HEK293 (cell line): ENCODE data around the gene STIM2.

Experiments
- CTCF ChIA-PET: fragments of 350-600 bp; formaldehyde crosslinking; extraction: SDS; loops from one replicate; lab custom pipeline; 2021; ENCODE audit warnings: antibody characterized with exemption; lab: Yijun Ruan, JAX
- POLR2A ChIA-PET: fragments of 300-600 bp; formaldehyde crosslinking; extraction: SDS; loops from one replicate; lab custom pipeline; 2020; ENCODE audit warnings: antibody characterized with exemption, inconsistent platforms; lab: Yijun Ruan, JAX
- H3K27ac ChIP-seq: fragments of 200-500 bp; sonication (Bioruptor generic); 2 replicates; pipeline ENCODE4 v1.5.1; 2014; ENCODE audit warnings: low read depth, low read length, control low read depth, inconsistent platforms; ENCODE audit errors: extremely low read depth
- H3K36me3 ChIP-seq, 2 experiments: fragments of 200-500 bp in 1 of 2; sonication (Bioruptor generic) in 1 of 2; 1 replicate in 1 of 2; 2 replicates in 1 of 2; pipeline ENCODE4 v1.5.1; 2014 to 2017; ENCODE audit warnings: inconsistent platforms in 2 of 2, low read length in 2 of 2; ENCODE audit not compliant: control insufficient read depth in 2 of 2, insufficient read depth in 1 of 2
- H3K4me1 ChIP-seq: fragments of 200-500 bp; sonication (Bioruptor generic); 2 replicates; pipeline ENCODE4 v1.5.1; 2014; ENCODE audit warnings: mild to moderate bottlenecking, low read length, inconsistent platforms; ENCODE audit not compliant: control insufficient read depth, insufficient read depth
- H3K4me3 ChIP-seq: 2 replicates; pipeline ENCODE4 v1.5.1; 2011; ENCODE audit warnings: low read depth, mild to moderate bottlenecking, control low read depth, low read length, moderate library complexity
- H3K9me3 ChIP-seq: fragments of 200-500 bp; sonication (Bioruptor generic); 2 replicates; pipeline ENCODE4 v1.5.1; 2014; ENCODE audit warnings: low read depth, low read length, inconsistent platforms; ENCODE audit not compliant: control insufficient read depth, insufficient read depth
- KLF1 ChIP-seq: fragments of 450-650 bp; formaldehyde crosslinking; IDR thresholded peaks from 2 replicates; pipeline ENCODE4 v1.5.1; 2016; ENCODE audit warnings: missing biosample characterization, missing genetic modification characterization
- PRDM1 ChIP-seq: fragments of 450-650 bp; formaldehyde crosslinking; IDR thresholded peaks from 2 replicates; pipeline ENCODE4; 2016; ENCODE audit warnings: missing biosample characterization, missing genetic modification characterization
- ZEB2 ChIP-seq: fragments of 450-650 bp; formaldehyde crosslinking; IDR thresholded peaks from 2 replicates; pipeline ENCODE4 v1.5.1; 2016; ENCODE audit warnings: missing biosample characterization, missing genetic modification characterization
- ZNF114 ChIP-seq: fragments of 450-650 bp; formaldehyde crosslinking; IDR thresholded peaks from 2 replicates; pipeline ENCODE4 v1.5.0; 2017; ENCODE audit warnings: missing biosample characterization, missing genetic modification characterization
- ZNF121 ChIP-seq: fragments of 450-650 bp; formaldehyde crosslinking; IDR thresholded peaks from 2 replicates; pipeline ENCODE4 v1.5.1; 2016; ENCODE audit warnings: missing biosample characterization, missing genetic modification characterization
- ZNF292 ChIP-seq: fragments of 450-650 bp; formaldehyde crosslinking; IDR thresholded peaks from 2 replicates; pipeline ENCODE4 v1.5.1; 2016; ENCODE audit warnings: low read depth, missing biosample characterization, missing genetic modification characterization, borderline replicate concordance
- ZNF335 ChIP-seq: fragments of 450-650 bp; formaldehyde crosslinking; conservative IDR thresholded peaks from 2 replicates; pipeline ENCODE4 v1.5.1; 2016; ENCODE audit warnings: missing biosample characterization, missing genetic modification characterization
- ZNF341 ChIP-seq: fragments of 450-650 bp; formaldehyde crosslinking; IDR thresholded peaks from 2 replicates; pipeline ENCODE4; 2016; ENCODE audit warnings: low read depth, missing biosample characterization, missing genetic modification characterization
- ZNF350 ChIP-seq: fragments of 450-650 bp; formaldehyde crosslinking; IDR thresholded peaks from 2 replicates; pipeline ENCODE4 v1.5.0; 2017; ENCODE audit warnings: missing biosample characterization, mild to moderate bottlenecking, missing genetic modification characterization
- ZNF394 ChIP-seq: fragments of 450-650 bp; formaldehyde crosslinking; IDR thresholded peaks from 2 replicates; pipeline ENCODE4 v1.5.1; 2016; ENCODE audit warnings: missing biosample characterization, missing genetic modification characterization, mild to moderate bottlenecking, moderate library complexity, borderline replicate concordance
- ZNF501 ChIP-seq: fragments of 450-650 bp; formaldehyde crosslinking; IDR thresholded peaks from 2 replicates; pipeline ENCODE4 v1.5.1; 2016; ENCODE audit warnings: missing biosample characterization, missing genetic modification characterization
- ZNF521 ChIP-seq: fragments of 450-650 bp; formaldehyde crosslinking; IDR thresholded peaks from 2 replicates; pipeline ENCODE4 v1.5.1; 2017; ENCODE audit warnings: missing biosample characterization, mild to moderate bottlenecking, missing genetic modification characterization
- ZNF548 ChIP-seq: fragments of 450-650 bp; formaldehyde crosslinking; IDR thresholded peaks from 2 replicates; pipeline ENCODE4 v1.5.1; 2016; ENCODE audit warnings: missing biosample characterization, missing genetic modification characterization
- ZNF596 ChIP-seq: fragments of 450-650 bp; IDR thresholded peaks from 2 replicates; pipeline ENCODE4 v1.5.0; 2018; ENCODE audit warnings: missing biosample characterization, mild to moderate bottlenecking, missing genetic modification characterization, moderate library complexity
- ZNF621 ChIP-seq: fragments of 450-650 bp; formaldehyde crosslinking; IDR thresholded peaks from 2 replicates; pipeline ENCODE4 v1.5.1; 2017; ENCODE audit warnings: missing biosample characterization, missing genetic modification characterization
- ZNF654 ChIP-seq: fragments of 450-650 bp; formaldehyde crosslinking; IDR thresholded peaks from 2 replicates; pipeline ENCODE4 v1.5.1; 2016; ENCODE audit warnings: low read depth, missing biosample characterization, missing genetic modification characterization
- ZXDB ChIP-seq: fragments of 450-650 bp; formaldehyde crosslinking; IDR thresholded peaks from 2 replicates; pipeline ENCODE4 v1.5.1; 2016; ENCODE audit warnings: missing biosample characterization, missing genetic modification characterization
- TF ChIP-seq, protein P1 (sequence below): fragments of 450-650 bp; formaldehyde crosslinking; IDR thresholded peaks from 2 replicates; pipeline ENCODE4 v1.5.1; 2016; ENCODE audit warnings: missing biosample characterization, missing genetic modification characterization
- TF ChIP-seq, protein P2 (sequence below): fragments of 450-650 bp; formaldehyde crosslinking; IDR thresholded peaks from 2 replicates; pipeline ENCODE4 v1.5.1; 2016; ENCODE audit warnings: missing biosample characterization, missing genetic modification characterization
- TF ChIP-seq, protein P3 (sequence below): sonication (generic); formaldehyde crosslinking; IDR thresholded peaks from 2 replicates; pipeline ENCODE4 v1.8.1; 2022; ENCODE audit warnings: mild to moderate bottlenecking, moderate library complexity, missing genetic modification reagents
- TF ChIP-seq, protein P4 (sequence below): fragments of 450-650 bp; formaldehyde crosslinking; IDR thresholded peaks from 2 replicates; pipeline ENCODE4 v1.5.1; 2016; ENCODE audit warnings: missing biosample characterization, missing genetic modification characterization
- TF ChIP-seq, protein P5 (sequence below): IDR thresholded peaks from 2 replicates; pipeline ENCODE4 v1.6.1; 2011; ENCODE audit warnings: mild to moderate bottlenecking, low read depth, low read length, borderline replicate concordance
- TF ChIP-seq, protein P6 (sequence below): fragments of 450-650 bp; formaldehyde crosslinking; IDR thresholded peaks from 2 replicates; pipeline ENCODE4 v1.5.1; 2016; ENCODE audit warnings: missing biosample characterization, missing genetic modification characterization
- TF ChIP-seq, protein P7 (sequence below): fragments of 450-650 bp; formaldehyde crosslinking; IDR thresholded peaks from 2 replicates; pipeline ENCODE4 v1.5.1; 2016; ENCODE audit warnings: missing biosample characterization, missing genetic modification characterization

Gene STIM2

DNA sequence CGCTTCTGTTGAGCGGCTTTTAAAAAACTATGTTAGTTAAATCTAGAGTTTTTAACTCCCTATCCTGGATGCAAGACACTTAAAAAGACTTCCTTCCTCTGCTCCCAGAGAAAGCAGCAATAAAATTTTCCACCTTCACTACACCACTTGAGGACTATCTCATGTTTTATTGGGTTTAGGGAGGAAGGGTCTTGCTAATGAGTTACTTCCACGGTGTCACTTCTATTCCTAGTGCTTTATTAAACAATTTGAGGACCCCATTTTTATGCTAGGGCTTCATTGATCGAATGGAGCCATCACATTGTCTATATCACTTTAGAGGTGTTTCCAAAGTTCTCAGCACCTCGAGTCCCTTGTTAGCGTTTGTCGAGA, 3.7 kb upstream of the STIM2 start:
- TF ChIP-seq, protein P1, sequence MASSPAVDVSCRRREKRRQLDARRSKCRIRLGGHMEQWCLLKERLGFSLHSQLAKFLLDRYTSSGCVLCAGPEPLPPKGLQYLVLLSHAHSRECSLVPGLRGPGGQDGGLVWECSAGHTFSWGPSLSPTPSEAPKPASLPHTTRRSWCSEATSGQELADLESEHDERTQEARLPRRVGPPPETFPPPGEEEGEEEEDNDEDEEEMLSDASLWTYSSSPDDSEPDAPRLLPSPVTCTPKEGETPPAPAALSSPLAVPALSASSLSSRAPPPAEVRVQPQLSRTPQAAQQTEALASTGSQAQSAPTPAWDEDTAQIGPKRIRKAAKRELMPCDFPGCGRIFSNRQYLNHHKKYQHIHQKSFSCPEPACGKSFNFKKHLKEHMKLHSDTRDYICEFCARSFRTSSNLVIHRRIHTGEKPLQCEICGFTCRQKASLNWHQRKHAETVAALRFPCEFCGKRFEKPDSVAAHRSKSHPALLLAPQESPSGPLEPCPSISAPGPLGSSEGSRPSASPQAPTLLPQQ = 0 out of 2 replicates have a peak, but pooled peaks have one; percentile 4
- no peak for TF ChIP-seq ZXDB (tag by site-specific recombination)
- H3K4me3 ChIP-seq = peak overlapping the region; percentile 53
- peak overlapping the region; percentile 12; the same call in 1 of the 2 replicates for H3K27ac ChIP-seq
- H3K9me3 ChIP-seq = no peaks in the 10 kb centered on the region
- H3K4me1 ChIP-seq = peaks cover 6% of the 10 kb centered on the region
- H3K36me3 ChIP-seq = no peaks in the 10 kb centered on the region
- POLR2A ChIA-PET = interaction anchor here (0.6 to 0.9 kb wide), 3 partner anchors 15 to 538 kb away, joined by 3 to 6 read pairs (median 3); no protein-coding TSS in a partner anchor
- CTCF ChIA-PET = no interaction called here

DNA sequence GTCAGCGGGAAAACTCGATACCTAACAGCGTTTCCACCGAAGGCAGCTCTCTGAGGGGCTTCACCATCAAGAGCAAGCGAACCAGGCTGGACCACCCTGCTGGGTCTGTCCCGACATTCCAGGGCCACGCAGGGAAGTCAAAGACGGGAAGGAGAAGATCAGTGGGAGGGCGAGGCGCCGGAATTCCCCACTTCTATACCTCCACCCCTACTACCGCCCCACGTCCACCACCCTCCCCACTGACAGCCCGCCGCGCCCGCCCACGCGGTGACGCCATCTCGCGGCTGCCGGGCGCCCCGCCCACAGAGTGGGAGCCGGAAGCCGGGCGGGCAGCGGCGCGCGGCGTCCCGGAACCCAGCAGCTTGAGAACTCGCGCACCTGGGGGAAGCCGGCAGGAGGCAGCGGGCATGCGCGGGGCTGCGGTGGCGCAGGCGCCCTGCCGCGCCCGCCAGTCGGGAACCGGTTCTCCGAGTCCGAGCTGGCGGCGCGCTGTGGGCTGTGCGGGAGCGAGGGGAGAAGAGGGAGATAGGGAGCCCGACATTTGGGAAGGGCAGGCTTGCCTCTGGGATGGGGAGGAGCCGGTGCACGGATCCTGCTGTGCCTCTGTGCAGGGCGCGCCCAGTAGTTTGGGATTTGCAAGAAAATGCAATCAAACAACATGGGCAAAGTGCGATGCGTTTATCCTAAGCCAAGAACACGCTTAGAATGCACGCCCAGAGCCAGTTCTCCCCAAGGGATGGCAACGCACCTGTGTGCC, 3.2 kb upstream of the STIM2 start:
- Histone ChIP-seq H3K27ac (peak overlapping the region; percentile 12; the same call in 1 of the 2 replicates), H3K9me3 (no peaks in the 10 kb centered on the region), H3K4me1 (peaks cover 6% of the 10 kb centered on the region), H3K36me3 (no peaks in the 10 kb centered on the region), H3K4me3 (peak overlapping the region; percentile 53)
- ChIA-PET POLR2A (interaction anchor here (0.6 to 0.9 kb wide), 3 partner anchors 14 to 538 kb away, joined by 3 to 6 read pairs (median 3); no protein-coding TSS in a partner anchor), CTCF (no interaction called here)
- no peak for TF ChIP-seq ZNF621 (tag by site-specific recombination)
- TF ChIP-seq ZNF121 (tag by site-specific recombination) = no peak
- no peak for TF ChIP-seq ZNF521
- TF ChIP-seq ZNF654 (tag by site-specific recombination) = no peak
- peak; percentile 25; the same call in 1 of the 2 replicates for TF ChIP-seq ZNF501
- TF ChIP-seq, protein P2, sequence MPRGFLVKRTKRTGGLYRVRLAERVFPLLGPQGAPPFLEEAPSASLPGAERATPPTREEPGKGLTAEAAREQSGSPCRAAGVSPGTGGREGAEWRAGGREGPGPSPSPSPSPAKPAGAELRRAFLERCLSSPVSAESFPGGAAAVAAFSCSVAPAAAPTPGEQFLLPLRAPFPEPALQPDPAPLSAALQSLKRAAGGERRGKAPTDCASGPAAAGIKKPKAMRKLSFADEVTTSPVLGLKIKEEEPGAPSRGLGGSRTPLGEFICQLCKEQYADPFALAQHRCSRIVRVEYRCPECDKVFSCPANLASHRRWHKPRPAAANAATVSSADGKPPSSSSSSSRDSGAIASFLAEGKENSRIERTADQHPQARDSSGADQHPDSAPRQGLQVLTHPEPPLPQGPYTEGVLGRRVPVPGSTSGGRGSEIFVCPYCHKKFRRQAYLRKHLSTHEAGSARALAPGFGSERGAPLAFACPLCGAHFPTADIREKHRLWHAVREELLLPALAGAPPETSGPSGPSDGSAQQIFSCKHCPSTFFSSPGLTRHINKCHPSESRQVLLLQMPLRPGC (tag by site-specific recombination) = no peak
- TF ChIP-seq, protein P3, sequence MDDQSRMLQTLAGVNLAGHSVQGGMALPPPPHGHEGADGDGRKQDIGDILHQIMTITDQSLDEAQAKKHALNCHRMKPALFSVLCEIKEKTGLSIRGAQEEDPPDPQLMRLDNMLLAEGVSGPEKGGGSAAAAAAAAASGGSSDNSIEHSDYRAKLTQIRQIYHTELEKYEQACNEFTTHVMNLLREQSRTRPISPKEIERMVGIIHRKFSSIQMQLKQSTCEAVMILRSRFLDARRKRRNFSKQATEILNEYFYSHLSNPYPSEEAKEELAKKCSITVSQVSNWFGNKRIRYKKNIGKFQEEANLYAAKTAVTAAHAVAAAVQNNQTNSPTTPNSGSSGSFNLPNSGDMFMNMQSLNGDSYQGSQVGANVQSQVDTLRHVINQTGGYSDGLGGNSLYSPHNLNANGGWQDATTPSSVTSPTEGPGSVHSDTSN = no peak
- TF ChIP-seq, protein P4, sequence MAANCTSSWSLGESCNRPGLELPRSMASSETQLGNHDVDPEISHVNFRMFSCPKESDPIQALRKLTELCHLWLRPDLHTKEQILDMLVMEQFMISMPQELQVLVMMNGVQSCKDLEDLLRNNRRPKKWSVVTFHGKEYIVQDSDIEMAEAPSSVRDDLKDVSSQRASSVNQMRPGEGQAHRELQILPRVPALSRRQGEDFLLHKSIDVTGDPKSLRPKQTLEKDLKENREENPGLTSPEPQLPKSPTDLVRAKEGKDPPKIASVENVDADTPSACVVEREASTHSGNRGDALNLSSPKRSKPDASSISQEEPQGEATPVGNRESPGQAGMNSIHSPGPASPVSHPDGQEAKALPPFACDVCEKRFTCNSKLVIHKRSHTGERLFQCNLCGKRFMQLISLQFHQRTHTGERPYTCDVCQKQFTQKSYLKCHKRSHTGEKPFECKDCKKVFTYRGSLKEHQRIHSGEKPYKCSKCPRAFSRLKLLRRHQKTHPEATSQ (tag by site-specific recombination) = no peak
- TF ChIP-seq, protein P5, sequence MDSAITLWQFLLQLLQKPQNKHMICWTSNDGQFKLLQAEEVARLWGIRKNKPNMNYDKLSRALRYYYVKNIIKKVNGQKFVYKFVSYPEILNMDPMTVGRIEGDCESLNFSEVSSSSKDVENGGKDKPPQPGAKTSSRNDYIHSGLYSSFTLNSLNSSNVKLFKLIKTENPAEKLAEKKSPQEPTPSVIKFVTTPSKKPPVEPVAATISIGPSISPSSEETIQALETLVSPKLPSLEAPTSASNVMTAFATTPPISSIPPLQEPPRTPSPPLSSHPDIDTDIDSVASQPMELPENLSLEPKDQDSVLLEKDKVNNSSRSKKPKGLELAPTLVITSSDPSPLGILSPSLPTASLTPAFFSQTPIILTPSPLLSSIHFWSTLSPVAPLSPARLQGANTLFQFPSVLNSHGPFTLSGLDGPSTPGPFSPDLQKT = no peak; the same call in 1 of the 2 replicates
- TF ChIP-seq ZNF292 (tag by site-specific recombination) = no peak
- TF ChIP-seq, protein P6, sequence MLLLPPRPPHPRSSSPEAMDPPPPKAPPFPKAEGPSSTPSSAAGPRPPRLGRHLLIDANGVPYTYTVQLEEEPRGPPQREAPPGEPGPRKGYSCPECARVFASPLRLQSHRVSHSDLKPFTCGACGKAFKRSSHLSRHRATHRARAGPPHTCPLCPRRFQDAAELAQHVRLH (tag by site-specific recombination) = no peak
- TF ChIP-seq KLF1 (tag by site-specific recombination) = peak; percentile 28; the same call in 1 of the 2 replicates
- TF ChIP-seq ZNF394 (tag by site-specific recombination) = no peak
- no peak for TF ChIP-seq ZNF114 (tag by site-specific recombination)
- no peak for TF ChIP-seq PRDM1 (tag by site-specific recombination)
- no peak for TF ChIP-seq ZEB2 (tag by site-specific recombination)
- 0 out of 2 replicates have a peak, but pooled peaks have one; percentile 5 for TF ChIP-seq ZNF341 (tag by site-specific recombination)
- TF ChIP-seq ZNF548 (tag by site-specific recombination) = no peak
- TF ChIP-seq, protein P7, sequence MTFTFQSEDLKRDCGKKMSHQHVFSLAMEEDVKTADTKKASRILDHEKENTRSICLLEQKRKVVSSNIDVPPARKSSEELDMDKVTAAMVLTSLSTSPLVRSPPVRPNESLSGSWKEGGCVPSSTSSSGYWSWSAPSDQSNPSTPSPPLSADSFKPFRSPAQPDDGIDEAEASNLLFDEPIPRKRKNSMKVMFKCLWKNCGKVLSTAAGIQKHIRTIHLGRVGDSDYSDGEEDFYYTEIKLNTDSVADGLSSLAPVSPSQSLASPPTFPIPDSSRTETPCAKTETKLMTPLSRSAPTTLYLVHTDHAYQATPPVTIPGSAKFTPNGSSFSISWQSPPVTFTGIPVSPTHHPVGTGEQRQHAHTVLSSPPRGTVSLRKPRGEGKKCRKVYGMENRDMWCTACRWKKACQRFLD (tag by site-specific recombination) = no peak
- TF ChIP-seq ZNF596 = no peak
- peak; percentile 51 for TF ChIP-seq ZNF335 (tag by site-specific recombination)
- TF ChIP-seq ZNF350 = no peak
